Activated T-helper 1 cell treated with anti-CD3 and anti-CD28 coated beads, Interleukin-12 subunit alpha, Interleukin-12 subunit beta, Interleukin-2, Interleukin-4 antibody, amounts not matched to agents 30 ng/mL and 10 ng/mL and 1 ng/mL, durations not matched to agents 14 hours and 24 hours and 36 hours (primary cell): Measurements from ENCODE around the gene OOSP4A. TPM values are rescaled to one million over a fixed set of nuclear protein-coding genes. Genes with fewer than 3 reads are reported as not detected.
"Not testable (repeated sequence)": the region's sequence is repeated elsewhere in the genome, so short reads cannot be mapped to it uniquely, and the experiment has no call there.

Source experiments
- DNase-seq: peaks from one replicate; pipeline ENCODE4 v3.0.0; 2021; ENCODE audit warnings: low spot score
- H3K27ac Mint-ChIP-seq: one replicate; pipeline ENCODE4 v1.8.0; 2021; ENCODE audit warnings: mild to moderate bottlenecking, mixed read lengths
- H3K27me3 Mint-ChIP-seq: one replicate; pipeline ENCODE4 v1.8.0; 2022; ENCODE audit warnings: mild to moderate bottlenecking, moderate library complexity, mixed read lengths; ENCODE audit not compliant: insufficient read depth
- H3K36me3 Mint-ChIP-seq: one replicate; pipeline ENCODE4 v1.8.0; 2021; ENCODE audit warnings: low read depth, mixed read lengths
- H3K4me1 Mint-ChIP-seq: one replicate; pipeline ENCODE4 v1.8.0; 2021; ENCODE audit warnings: low read depth, mixed read lengths
- H3K4me3 Mint-ChIP-seq: one replicate; pipeline ENCODE4 v1.8.0; 2021; ENCODE audit warnings: mild to moderate bottlenecking, moderate library complexity, mixed read lengths
- H3K9me3 Mint-ChIP-seq: one replicate; pipeline ENCODE4 v1.8.0; 2021; ENCODE audit warnings: mixed read lengths
- intact Hi-C: fragments of 100-400 bp; cut with micrococcal nuclease; formaldehyde crosslinking; loops from one replicate; pipeline ENCODE4 v1.15.1; 2024
- total RNA-seq: library from RNA; stranded (reverse); gene quantifications from 2 replicates; pipeline ENCODE4 v1.2.3, GENCODE V29; 2022

The OOSP4A gene
- total RNA-seq, 1 donor from 2014 or later, result not detected

DNA sequence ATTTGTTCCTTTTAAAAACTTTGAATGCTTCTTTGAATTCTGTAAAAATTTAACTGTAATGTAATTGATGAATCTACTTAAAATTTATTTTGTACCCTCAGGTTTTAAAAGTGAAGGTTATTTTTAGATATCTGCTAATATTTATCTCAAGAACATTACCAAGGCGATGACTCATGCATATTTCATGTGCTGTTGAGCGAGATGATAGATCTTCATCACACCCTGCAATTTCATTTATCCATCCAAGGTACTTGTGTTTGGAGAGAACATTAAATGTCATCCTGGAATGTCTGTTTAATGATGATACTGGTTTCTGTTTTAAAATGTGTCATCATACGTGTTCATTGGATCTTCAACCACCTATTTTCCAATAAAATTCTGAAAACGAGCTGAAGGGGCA lies 6.7 kb upstream of the OOSP4A start:
- DNase-seq, result no peak
- Mint-ChIP-seq H3K9me3 (no peaks in the 10 kb centered on the region), H3K36me3 (no peaks in the 10 kb centered on the region), H3K4me3 (no peak overlapping the region), H3K4me1 (no peaks in the 10 kb centered on the region), H3K27me3 (peaks cover 3% of the 10 kb centered on the region), H3K27ac (no peak overlapping the region)
- intact Hi-C loops, result no loop called here

DNA sequence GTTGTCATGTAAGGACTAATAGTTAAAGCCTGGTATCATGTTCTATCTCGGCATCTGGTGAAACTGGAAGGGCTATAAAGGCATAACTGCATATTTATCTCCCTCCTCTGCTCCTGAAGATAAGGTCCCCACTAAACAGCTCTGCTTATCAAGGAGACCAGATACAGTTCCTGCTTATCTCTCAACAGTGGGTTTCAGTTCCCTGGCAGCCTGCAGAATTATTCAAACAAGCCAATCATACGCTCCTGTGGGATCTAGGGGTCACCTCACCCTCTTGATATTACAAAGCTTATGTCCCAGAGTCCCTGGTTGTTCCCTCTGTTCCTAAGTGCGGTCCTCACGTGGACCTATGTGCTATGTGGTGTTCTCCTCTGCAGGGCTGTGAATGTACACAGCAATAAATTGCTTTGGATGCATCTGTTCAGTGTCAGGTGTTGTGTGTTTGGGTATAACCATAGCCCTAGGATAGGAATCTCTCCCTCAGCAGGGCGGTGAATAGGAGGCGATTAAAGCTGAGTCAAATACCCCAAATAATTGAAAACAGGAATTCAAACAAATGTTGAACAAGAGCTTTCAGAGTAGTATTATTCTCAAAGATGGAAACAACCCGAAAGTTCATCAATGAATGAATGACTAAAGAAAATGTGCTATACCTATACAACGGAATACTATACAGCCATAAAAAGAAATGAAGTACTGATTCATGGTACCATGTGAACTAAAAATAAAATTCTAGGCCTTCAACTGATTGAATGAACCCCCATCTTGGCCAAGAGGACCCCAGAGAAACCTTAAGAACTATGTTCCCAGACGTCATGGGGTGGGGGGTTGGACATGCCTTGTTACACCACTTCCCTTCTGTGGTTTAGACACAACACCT lies 3.1 kb upstream of the OOSP4A start:
- DNase-seq, result no peak
- Mint-ChIP-seq H3K27ac (no peak overlapping the region), H3K4me1 (no peaks in the 10 kb centered on the region), H3K9me3 (no peaks in the 10 kb centered on the region), H3K36me3 (no peaks in the 10 kb centered on the region), H3K4me3 (no peak overlapping the region), H3K27me3 (peaks cover 4% of the 10 kb centered on the region)
- intact Hi-C loops, result no loop called here

DNA sequence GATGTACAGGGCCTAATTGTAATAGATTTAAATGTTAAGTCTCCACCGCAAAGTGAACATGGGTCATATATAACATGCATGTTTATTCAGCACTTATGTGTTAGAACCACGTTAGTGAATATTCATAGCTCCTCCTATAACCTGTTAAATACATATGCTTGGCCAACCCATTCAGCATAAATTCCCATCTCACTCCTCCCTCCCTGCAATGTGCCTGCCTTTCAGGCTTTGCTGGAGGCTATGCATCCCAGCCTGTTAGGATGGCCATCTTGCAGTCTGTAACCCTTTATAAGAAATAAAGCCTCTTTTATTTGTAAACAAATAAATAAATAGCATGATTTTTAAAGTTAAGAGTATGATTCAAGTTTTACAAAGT lies 1.7 kb upstream of the OOSP4A start:
- H3K27ac Mint-ChIP-seq, result no peak overlapping the region
- intact Hi-C loops, result no loop called here
- no peak for DNase-seq
- no peaks in the 10 kb centered on the region for H3K4me1 Mint-ChIP-seq
- H3K9me3 Mint-ChIP-seq, result no peaks in the 10 kb centered on the region
- no peak overlapping the region for H3K4me3 Mint-ChIP-seq
- H3K36me3 Mint-ChIP-seq, result no peaks in the 10 kb centered on the region
- H3K27me3 Mint-ChIP-seq, result peaks cover 4% of the 10 kb centered on the region

DNA sequence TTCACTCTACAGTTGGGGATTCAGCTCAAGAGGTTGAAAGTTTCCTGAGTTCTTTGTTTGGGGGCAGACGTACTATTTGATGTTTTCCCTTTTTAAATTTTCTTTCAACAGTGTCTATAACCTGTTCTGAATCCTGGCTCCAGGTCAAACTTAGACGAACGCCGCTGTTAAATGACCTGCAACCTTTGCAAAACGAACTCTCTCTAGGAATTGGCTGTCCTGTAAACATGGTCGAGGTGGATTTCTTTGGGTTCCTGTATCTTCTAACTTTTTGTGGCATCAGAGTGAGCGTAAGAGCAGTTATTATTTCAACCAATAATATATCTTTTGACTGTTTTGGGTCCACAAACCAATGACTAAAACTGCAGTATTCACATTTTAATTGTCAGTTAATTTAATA lies 1.6 kb downstream of the OOSP4A start:
- Mint-ChIP-seq H3K27ac (no peak overlapping the region), H3K36me3 (no peaks in the 10 kb centered on the region), H3K27me3 (peaks cover 3% of the 10 kb centered on the region), H3K4me3 (no peak overlapping the region), H3K9me3 (no peaks in the 10 kb centered on the region), H3K4me1 (no peaks in the 10 kb centered on the region)
- no peak for DNase-seq
- intact Hi-C loops, result no loop called here

DNA sequence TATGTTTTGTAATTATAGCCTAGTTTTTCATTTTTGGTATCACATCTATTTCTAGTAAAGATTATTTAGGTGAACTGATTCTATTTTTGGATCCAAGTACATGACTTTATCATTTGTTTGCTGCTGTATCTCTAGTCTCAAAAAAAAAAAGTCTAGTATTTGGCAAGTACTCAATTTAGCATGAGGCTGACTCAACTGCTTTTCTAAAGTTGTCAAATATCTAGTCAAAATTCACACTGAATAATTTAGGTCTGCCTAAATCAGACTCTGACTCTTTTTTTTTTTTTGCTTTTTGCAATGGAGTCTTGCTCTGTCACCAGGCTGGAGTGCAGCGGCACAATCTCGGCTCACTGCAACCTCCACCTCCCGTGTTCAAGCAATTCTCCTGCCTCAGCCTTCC lies 2.4 kb downstream of the OOSP4A start:
- H3K27ac Mint-ChIP-seq, result no peak overlapping the region

DNA sequence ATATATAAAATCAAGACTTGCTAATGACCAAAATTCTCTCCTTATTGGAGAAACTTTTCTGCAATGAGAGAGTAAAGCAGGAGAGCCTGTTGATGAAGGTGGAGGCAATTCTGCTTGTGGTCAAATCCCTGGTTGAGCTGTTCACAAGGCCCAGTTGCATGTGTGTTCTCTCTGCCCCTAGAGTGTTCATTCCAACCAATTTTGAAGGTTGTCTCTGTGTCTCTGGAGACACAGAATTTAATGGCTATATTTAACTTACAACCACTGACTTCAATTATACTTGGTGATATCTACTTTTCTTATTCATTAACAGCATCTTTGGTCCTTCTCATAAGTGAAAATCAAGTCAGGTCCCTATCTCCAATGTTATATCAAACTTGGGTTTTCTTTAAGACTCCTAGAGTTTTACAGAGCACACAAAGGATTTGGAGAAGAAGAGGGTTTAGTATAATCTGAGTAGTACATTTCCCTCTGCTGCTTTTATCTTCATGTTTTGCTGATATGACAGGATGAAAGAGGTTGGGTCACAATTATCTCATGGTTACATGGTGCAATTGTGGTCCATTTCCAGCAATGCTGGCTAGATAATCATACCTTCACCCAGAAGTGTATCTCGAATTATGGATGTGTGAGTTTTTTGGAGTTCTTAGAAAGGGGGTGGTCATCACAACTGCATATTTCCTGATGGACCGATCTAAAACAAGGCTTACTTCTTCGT lies 4.0 kb downstream of the OOSP4A start:
- H3K9me3 Mint-ChIP-seq, result no peaks in the 10 kb centered on the region
- no peak overlapping the region for H3K27ac Mint-ChIP-seq
- no peak overlapping the region for H3K4me3 Mint-ChIP-seq
- no peaks in the 10 kb centered on the region for H3K36me3 Mint-ChIP-seq
- intact Hi-C loops, result no loop called here
- H3K27me3 Mint-ChIP-seq, result no peaks in the 10 kb centered on the region
- DNase-seq, result no peak
- H3K4me1 Mint-ChIP-seq, result no peaks in the 10 kb centered on the region

More for the DNA sequence above, 2.4 kb downstream of the OOSP4A start:
- no peaks in the 10 kb centered on the region for H3K9me3 Mint-ChIP-seq
- H3K27me3 Mint-ChIP-seq, result peaks cover 3% of the 10 kb centered on the region
- no peaks in the 10 kb centered on the region for H3K4me1 Mint-ChIP-seq
- H3K4me3 Mint-ChIP-seq, result no peak overlapping the region
- intact Hi-C loops, result no loop called here
- DNase-seq, result no peak
- no peaks in the 10 kb centered on the region for H3K36me3 Mint-ChIP-seq

DNA sequence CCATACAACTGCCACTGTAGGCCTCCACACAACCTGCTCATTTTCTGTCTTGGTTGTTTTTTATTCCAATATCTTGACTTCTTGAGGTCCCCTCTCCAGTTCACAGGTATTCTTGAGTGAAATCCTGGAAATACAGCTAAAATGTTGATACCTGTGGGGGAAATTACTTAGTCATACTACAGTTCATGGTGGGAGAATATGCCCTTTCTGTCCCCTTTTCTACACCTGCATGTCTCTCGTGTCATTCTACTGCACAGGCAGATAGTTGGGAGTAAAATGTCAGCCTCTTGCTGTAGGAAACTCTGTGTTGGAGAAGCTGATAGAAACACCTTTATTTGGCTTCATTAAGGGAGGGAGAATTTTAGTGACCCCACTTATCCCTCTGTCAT lies 4.6 kb downstream of the OOSP4A start:
- H3K27me3 Mint-ChIP-seq, result no peaks in the 10 kb centered on the region
- H3K36me3 Mint-ChIP-seq, result no peaks in the 10 kb centered on the region
- H3K4me1 Mint-ChIP-seq, result no peaks in the 10 kb centered on the region
- no peak for DNase-seq
- H3K27ac Mint-ChIP-seq, result no peak overlapping the region
- H3K4me3 Mint-ChIP-seq, result no peak overlapping the region
- intact Hi-C loops, result no loop called here
- no peaks in the 10 kb centered on the region for H3K9me3 Mint-ChIP-seq

DNA sequence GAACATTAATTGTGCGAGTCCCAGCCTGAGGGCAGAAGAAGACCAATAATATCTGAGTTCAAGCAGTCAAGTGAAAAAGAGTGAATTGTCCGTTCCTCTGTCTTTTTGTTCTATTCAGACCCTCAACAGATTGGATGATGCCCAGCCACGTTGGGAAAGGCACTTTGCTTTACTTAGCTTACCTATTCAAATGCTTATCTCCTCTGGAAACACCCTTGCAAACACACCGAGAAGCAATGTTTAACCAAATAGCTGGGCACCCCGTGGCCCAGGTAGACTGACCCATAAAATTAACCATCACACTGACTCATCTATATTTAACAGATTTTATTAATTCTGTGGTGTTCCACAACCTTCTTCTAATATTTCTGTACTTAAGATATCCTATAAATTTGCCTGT lies 9.3 kb downstream of the OOSP4A start:
- Mint-ChIP-seq H3K27ac (no peak overlapping the region), H3K27me3 (peaks cover under 1% of the 10 kb centered on the region), H3K36me3 (no peaks in the 10 kb centered on the region), H3K9me3 (no peaks in the 10 kb centered on the region), H3K4me3 (no peak overlapping the region), H3K4me1 (no peaks in the 10 kb centered on the region)
- intact Hi-C loops, result no loop called here
- no peak for DNase-seq

DNA sequence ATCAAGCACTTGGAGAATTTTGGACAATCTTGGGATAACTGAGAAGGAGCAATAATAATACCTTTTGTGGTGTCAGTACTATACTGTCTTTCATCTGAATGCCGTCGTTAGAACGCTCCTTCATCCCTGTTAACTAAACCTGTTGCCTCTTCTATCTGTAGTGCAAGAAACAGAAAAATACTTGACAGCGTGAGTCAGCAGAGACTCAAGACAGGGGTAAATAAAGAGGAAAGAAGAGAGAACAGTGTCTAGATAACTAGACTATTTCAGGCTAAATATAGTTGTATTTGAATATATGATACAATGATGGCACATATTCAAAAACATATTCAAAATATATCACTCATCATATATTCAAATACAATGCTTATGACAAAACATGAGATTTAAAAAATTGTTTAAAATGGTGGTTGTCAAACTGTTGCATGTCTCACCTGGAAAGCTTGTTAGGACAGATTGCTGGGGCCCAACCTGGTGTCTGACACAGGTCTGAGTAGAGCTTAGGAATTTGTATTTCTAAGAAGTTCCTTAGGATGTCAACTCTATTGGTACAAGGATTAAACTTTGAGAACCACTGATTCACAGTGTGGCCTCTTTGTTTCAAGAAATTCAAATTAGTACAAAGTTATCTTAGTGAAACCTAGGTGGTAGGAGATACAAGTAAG lies 17.4 kb downstream of the OOSP4A start:
- no peak overlapping the region for H3K27ac Mint-ChIP-seq
- H3K27me3 Mint-ChIP-seq, result peaks cover 4% of the 10 kb centered on the region
- H3K4me3 Mint-ChIP-seq, result no peak overlapping the region
- intact Hi-C loops, result no loop called here
- H3K4me1 Mint-ChIP-seq, result no peaks in the 10 kb centered on the region
- no peak for DNase-seq
- no peaks in the 10 kb centered on the region for H3K9me3 Mint-ChIP-seq
- no peaks in the 10 kb centered on the region for H3K36me3 Mint-ChIP-seq

DNA sequence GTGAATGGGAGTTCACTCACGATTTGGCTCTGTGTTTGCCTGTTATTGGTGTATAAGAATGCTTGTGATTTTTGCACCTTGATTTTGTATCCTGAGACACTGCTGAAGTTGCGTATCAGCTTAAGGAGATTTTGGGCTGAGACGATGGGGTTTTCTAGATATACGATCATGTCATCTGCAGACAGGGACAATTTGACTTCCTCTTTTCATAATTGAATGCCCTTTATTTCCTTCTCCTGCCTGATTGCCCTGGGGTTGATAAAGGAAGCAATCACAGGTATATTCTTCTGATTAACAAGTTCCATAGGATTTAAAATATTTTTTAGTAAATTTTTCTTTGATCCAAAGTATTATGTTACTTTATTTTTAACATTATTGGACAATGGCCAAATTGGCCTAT lies 18.2 kb downstream of the OOSP4A start:
- H3K9me3 Mint-ChIP-seq, DNase-seq, intact Hi-C loops, H3K4me3 Mint-ChIP-seq, H3K36me3 Mint-ChIP-seq, H3K27ac Mint-ChIP-seq, H3K4me1 Mint-ChIP-seq, H3K27me3 Mint-ChIP-seq: not testable (repeated sequence)

DNA sequence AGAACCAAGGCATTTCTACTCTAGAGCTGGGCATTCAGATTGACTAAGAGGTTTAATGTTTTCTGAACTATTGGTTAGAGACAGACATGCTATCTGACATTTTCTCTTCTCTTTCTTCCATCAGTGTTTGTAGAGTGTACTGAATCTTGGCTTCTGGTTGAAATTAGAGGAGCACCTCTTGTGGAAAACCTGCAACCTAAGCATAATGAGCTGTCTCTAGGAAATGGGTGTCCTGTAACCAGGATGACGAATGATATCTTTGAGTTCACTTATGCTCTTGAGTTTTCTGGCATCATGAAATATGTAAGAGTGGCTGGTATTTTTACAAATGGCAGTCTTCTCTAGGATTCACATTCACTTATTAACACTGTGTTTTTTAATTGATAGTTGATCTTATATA lies 19.4 kb downstream of the OOSP4A start:
- H3K27ac Mint-ChIP-seq, result no peak overlapping the region

DNA sequence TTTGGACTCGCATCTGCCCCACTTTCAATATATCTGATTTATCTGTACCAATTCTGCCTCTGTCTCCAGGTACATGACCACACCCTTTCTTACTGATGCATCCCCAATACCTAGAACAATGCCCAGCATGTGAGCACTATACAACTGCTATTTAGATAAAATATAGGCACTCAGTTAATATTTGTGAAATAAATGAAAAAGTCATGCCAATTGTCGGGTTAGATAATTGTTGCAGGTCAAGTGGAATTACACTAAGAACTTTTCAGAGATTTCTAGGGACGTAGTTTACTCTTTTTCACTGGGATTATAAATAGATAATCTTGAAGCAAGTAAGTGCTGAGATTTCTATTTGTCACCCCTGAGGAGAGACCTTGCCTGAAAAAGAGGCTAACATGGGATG lies 20.5 kb downstream of the OOSP4A start:
- DNase-seq, result no peak
- Mint-ChIP-seq H3K9me3 (peaks cover 6% of the 10 kb centered on the region), H3K27ac (no peak overlapping the region), H3K36me3 (no peaks in the 10 kb centered on the region), H3K4me1 (no peaks in the 10 kb centered on the region), H3K27me3 (peaks cover 2% of the 10 kb centered on the region), H3K4me3 (no peak overlapping the region)
- intact Hi-C loops, result no loop called here

More for the DNA sequence above, 19.4 kb downstream of the OOSP4A start:
- Mint-ChIP-seq H3K4me1 (no peaks in the 10 kb centered on the region), H3K36me3 (no peaks in the 10 kb centered on the region), H3K9me3 (no peaks in the 10 kb centered on the region), H3K4me3 (no peak overlapping the region), H3K27me3 (peaks cover 2% of the 10 kb centered on the region)
- intact Hi-C loops, result no loop called here
- no peak for DNase-seq

DNA sequence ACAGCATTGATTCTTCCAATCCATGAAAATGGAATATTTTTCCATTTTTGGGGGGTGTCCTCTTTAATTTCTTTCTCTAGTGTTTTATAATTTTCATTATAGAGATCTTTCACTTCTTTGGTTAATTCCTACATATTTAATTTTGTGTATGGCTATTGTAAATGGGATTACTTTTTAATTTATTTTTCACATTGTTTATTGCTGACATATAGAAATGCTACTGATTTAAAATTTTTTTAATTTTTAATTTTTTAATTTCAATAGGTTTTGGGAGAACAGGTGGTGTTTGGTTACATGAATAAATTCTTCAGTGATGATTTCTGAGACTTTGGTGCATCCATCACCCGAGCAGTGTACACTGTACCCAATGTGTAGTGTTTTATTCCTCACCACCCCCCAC lies 26.6 kb downstream of the OOSP4A start:
- H3K4me3 Mint-ChIP-seq, result no peak overlapping the region
- no peaks in the 10 kb centered on the region for H3K36me3 Mint-ChIP-seq
- intact Hi-C loops, result no loop called here
- no peaks in the 10 kb centered on the region for H3K4me1 Mint-ChIP-seq
- no peaks in the 10 kb centered on the region for H3K27me3 Mint-ChIP-seq
- H3K9me3 Mint-ChIP-seq, result peaks cover 12% of the 10 kb centered on the region
- DNase-seq, result no peak
- H3K27ac Mint-ChIP-seq, result no peak overlapping the region
